ENCODE data around the gene AOAH.
"Not testable (repeated sequence)": the region's sequence is repeated elsewhere in the genome, so short reads cannot be mapped to it uniquely, and the experiment has no call there.

AOAH gene

DNA sequence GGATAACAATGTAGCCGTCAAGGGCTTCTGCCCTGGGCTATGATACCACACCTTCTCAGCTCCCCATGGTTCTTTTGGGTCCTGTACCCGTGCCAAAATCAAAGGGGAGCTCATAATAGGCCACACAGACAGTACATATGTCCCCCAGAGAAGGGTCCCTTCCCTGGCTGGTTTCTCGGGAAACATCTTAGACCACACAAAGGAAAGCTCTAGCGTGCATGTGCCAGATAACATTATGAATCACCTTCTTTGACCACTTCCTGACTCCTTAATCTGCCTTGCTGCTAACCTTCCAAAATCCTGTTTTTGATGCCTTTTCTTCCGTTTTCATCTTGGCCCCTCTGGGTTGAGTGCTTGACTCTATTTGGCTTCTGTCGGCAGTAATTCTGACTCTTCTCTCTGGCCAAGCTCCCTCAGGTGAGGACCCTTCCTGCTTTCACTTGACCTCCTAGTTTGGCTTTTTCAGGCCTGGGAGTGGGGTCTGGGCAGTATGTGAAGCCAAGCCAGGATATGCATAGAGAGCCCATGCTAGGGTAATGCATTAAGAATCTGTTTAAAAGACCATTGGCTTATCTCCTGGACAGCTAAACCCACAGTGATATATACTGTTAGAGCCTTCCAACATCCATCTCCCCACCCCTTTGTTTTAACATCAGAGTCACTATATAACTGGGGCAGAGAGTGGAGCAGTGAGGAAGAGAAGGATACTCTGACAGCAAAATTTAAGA lies 249.8 kb downstream of the AOAH start:
- H3K9me3 ChIP-seq (ENCODE audit: insufficient read depth, low read depth, low read length): no peaks in the 10 kb centered on the region
- no peaks in the 10 kb centered on the region for H3K4me1 ChIP-seq (ENCODE audit: insufficient read depth, low read length)
- H3K27ac ChIP-seq (ENCODE audit: low read depth, low read length): no peak overlapping the region
- H3K27me3 ChIP-seq (ENCODE audit: insufficient read depth, low read length): no peaks in the 10 kb centered on the region
- H3K36me3 ChIP-seq (ENCODE audit: insufficient read depth, low read length): no peaks in the 10 kb centered on the region
- H3K4me3 ChIP-seq (ENCODE audit: low read length): no peak overlapping the region
- WGBS: 92% methylated on average over 6 of the region's 6 CpGs
- H3K9ac ChIP-seq (ENCODE audit: low read depth, low read length): no peak overlapping the region

DNA sequence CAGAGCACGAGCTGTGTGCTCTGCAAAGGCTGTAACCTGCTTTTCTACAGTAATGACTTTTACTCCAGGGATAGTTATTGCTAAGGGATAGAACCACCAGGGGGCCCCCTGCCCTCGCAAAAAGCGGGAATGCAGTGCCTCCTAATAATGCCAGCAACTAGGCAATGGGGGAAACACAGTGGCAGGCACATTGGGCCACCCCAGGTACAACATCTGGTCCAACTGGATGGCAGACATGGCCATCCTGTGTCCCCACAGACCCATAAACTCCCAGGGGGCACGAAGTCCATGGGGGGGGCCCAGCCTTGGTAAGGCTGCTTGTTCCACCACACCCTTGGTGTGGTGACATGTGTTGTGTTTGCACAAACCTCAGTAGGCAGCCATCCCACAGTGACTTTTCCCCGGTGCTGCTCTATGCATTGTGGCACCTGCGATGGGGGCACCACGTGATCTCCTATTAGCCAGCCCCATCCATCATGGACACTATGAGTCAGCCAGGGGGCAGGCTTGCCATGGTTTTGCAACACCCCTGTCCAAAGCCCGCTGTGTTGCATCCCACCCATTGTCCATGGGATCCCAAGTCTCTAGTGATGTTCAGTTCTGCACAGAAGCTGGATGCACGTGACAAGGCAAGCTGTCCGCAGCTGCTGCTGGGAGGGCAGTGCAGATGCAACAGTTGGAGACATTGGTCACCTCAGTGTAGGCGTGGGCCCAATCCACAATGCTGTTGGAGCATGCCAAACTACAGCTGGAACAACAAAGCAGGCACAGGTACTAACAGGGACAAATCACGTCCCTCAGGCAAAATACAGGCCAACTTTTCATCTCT lies 250.6 kb downstream of the AOAH start:
- Histone ChIP-seq H3K9me3 (ENCODE audit: insufficient read depth, low read depth, low read length) (no peaks in the 10 kb centered on the region), H3K36me3 (ENCODE audit: insufficient read depth, low read length) (no peaks in the 10 kb centered on the region), H3K4me1 (ENCODE audit: insufficient read depth, low read length) (no peaks in the 10 kb centered on the region), H3K27me3 (ENCODE audit: insufficient read depth, low read length) (no peaks in the 10 kb centered on the region), H3K4me3 (ENCODE audit: low read length) (no peak overlapping the region), H3K27ac (ENCODE audit: low read depth, low read length) (no peak overlapping the region), H3K9ac (ENCODE audit: low read depth, low read length) (no peak overlapping the region)
- WGBS: 78% methylated on average over 12 of the region's 12 CpGs

DNA sequence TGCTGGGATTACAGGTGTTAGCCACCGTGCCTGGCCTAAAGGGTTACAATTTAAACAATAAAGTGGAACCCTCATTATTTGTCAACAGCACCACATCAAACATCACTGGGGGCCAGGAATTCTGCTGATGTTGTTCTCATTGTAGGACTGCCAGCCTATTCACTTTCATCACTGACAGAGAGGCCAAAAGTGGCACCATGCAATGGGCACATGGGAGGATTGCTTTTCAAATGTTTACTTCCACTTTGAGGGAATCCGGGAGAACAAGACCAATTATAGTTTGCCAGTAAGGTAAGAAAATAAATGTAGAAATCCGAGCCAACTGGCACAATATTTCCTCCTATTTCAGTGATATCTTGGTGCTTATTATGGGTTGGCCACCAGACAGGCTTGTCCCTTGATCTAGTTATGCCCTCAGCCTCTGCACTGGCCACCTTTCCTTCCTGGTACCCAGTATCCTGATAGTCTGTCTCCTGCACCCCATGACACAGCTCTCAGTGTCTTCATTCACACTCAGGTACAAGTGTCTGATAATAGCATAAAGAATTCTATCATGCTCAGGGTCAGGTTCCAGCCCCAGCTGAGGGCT lies 252.1 kb downstream of the AOAH start:
- 94% methylated on average over 3 of the region's 3 CpGs for WGBS
- no peaks in the 10 kb centered on the region for H3K9me3 ChIP-seq (ENCODE audit: insufficient read depth, low read depth, low read length)
- H3K27me3 ChIP-seq (ENCODE audit: insufficient read depth, low read length): no peaks in the 10 kb centered on the region
- H3K4me3 ChIP-seq (ENCODE audit: low read length): no peak overlapping the region
- no peak overlapping the region for H3K27ac ChIP-seq (ENCODE audit: low read depth, low read length)
- H3K9ac ChIP-seq (ENCODE audit: low read depth, low read length): no peak overlapping the region
- no peaks in the 10 kb centered on the region for H3K4me1 ChIP-seq (ENCODE audit: insufficient read depth, low read length)
- H3K36me3 ChIP-seq (ENCODE audit: insufficient read depth, low read length): no peaks in the 10 kb centered on the region

DNA sequence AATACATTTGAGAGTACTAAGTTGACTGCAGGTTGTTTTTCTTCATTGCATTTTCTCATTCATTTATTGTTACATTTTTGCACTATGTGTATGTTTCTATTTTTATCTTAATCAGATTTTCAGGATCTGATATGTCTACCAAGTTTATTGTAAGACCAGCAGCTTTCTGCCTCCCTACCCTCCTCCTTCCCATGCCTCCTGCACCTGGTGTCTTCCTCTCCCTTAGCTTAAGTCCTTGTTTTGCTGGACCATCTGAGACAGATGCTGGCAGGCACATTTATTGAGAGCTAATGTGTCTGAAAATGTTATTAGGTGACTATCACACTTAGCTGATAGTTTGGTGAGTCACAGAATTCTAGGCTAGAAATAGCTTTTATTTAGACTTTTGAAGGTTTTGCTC lies 255.1 kb downstream of the AOAH start:
- Histone ChIP-seq H3K9ac (ENCODE audit: low read depth, low read length) (no peak overlapping the region), H3K36me3 (ENCODE audit: insufficient read depth, low read length) (no peaks in the 10 kb centered on the region), H3K4me1 (ENCODE audit: insufficient read depth, low read length) (no peaks in the 10 kb centered on the region), H3K9me3 (ENCODE audit: insufficient read depth, low read depth, low read length) (no peaks in the 10 kb centered on the region), H3K4me3 (ENCODE audit: low read length) (no peak overlapping the region), H3K27ac (ENCODE audit: low read depth, low read length) (no peak overlapping the region), H3K27me3 (ENCODE audit: insufficient read depth, low read length) (no peaks in the 10 kb centered on the region)

DNA sequence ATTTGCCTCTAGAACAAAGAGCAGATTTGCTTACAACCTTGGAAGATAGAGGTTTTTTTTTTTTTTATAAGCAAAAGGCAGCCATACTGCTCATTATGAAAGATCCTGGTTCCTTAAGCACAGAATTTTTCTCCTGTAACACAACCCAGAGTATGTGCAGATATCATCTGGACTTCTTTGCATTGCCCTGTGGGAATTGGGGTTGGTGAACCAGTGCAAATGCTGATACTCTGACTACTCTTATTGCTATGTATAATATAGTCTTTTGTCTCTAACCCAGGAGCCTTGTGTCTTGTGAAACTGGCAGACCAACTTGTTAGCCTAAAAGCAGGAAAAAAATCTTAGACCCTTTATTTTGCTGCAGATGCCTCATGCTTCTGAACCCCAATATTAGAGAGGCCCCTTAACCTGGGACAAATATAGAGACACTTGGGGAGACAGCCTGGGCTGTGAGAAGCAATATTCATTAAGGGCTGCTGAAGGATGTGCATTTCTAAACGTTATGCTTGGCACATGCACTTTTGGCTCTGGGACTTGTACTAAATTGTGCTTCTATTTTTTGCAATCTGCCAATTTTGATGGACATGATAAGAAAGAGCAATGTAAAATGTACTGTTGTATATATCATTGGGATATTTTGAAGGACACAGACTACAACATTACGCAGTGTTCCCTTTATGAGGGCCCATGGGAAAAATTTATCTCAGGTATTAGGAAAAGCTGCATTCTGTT lies 255.8 kb downstream of the AOAH start:
- Histone ChIP-seq H3K27ac (ENCODE audit: low read depth, low read length) (no peak overlapping the region), H3K9me3 (ENCODE audit: insufficient read depth, low read depth, low read length) (no peaks in the 10 kb centered on the region), H3K4me3 (ENCODE audit: low read length) (no peak overlapping the region), H3K27me3 (ENCODE audit: insufficient read depth, low read length) (no peaks in the 10 kb centered on the region), H3K4me1 (ENCODE audit: insufficient read depth, low read length) (no peaks in the 10 kb centered on the region), H3K36me3 (ENCODE audit: insufficient read depth, low read length) (no peaks in the 10 kb centered on the region), H3K9ac (ENCODE audit: low read depth, low read length) (no peak overlapping the region)
- WGBS: 92% methylated on average over 2 of the region's 2 CpGs

DNA sequence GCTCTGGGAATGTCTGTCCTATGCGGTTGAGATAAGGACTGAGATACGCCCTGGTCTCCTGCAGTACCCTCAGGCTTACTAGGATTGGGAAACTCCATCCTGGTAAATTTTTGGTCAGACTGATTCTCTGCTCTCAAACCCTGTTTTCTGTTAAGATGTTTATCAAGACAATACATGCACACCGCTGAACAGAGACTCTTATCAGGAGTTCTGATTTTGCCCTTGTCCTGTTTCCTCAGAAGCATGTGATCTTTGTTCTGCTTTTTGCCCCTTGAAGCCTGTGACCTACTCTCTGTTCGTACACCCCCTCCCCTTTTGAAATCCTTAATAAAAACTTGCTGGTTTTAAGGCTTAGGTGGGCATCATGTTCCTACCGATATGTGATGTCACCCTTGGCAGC lies 258.3 kb downstream of the AOAH start:
- H3K36me3 ChIP-seq (ENCODE audit: insufficient read depth, low read length): not testable (repeated sequence)
- 96% methylated on average over 5 of the region's 5 CpGs for WGBS

DNA sequence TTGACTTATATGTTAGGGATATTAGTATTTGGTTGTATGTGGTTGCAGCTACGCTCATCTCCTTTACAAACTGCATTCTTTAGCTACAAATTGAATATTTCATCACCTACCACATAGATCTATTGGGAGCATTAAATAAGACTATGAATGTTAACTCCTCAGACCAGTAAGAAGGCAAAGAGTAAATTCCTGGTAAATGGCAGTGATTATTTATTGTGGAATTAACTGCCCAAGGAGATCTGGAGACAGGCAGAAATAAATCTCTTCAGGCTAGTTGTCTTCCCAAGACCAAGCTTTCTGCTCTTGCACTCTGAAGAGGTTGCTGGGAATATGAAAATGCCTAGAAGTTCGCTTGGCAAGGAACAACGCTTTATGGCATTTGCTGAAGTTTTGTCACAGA lies 260.0 kb downstream of the AOAH start:
- Histone ChIP-seq H3K4me3 (ENCODE audit: low read length) (no peak overlapping the region), H3K9me3 (ENCODE audit: insufficient read depth, low read depth, low read length) (no peaks in the 10 kb centered on the region), H3K9ac (ENCODE audit: low read depth, low read length) (no peak overlapping the region), H3K27ac (ENCODE audit: low read depth, low read length) (no peak overlapping the region), H3K27me3 (ENCODE audit: insufficient read depth, low read length) (no peaks in the 10 kb centered on the region), H3K36me3 (ENCODE audit: insufficient read depth, low read length) (no peaks in the 10 kb centered on the region), H3K4me1 (ENCODE audit: insufficient read depth, low read length) (no peaks in the 10 kb centered on the region)
- WGBS: 100% methylated on average over 1 of the region's 3 CpGs

More for the DNA sequence above, 258.3 kb downstream of the AOAH start:
- not testable (repeated sequence) for H3K4me3 ChIP-seq (ENCODE audit: low read length); H3K9me3 ChIP-seq (ENCODE audit: insufficient read depth, low read depth, low read length); H3K27me3 ChIP-seq (ENCODE audit: insufficient read depth, low read length); H3K4me1 ChIP-seq (ENCODE audit: insufficient read depth, low read length); H3K27ac ChIP-seq (ENCODE audit: low read depth, low read length); H3K9ac ChIP-seq (ENCODE audit: low read depth, low read length)

Measured in HUES64 (cell line).